Activated B cell treated with CpG ODN at 0.5 μM for 24 hours (primary cell): ENCODE measurements around the gene TCP10L. TPM values are rescaled to one million over a fixed set of nuclear protein-coding genes. Genes with fewer than 3 reads are reported as not detected.

Experiments
- ATAC-seq: fragments of 200-7000 bp; cut with Tn5 transposase; one replicate; pipeline ENCODE4 v1.10.0; 2021; ENCODE audit warnings: low read depth, mild to moderate bottlenecking, moderate library complexity
- CTCF ChIA-PET: fragments of 350-600 bp; sonication (Branson Sonifier 250); formaldehyde crosslinking; loops from one replicate; lab custom pipeline; 2021; ENCODE audit warnings: antibody characterized with exemption; lab: Charles Lee
- POLR2A ChIA-PET: fragments of 350-600 bp; sonication (Branson Sonifier 250); formaldehyde crosslinking; loops from one replicate; lab custom pipeline; 2021; ENCODE audit warnings: antibody characterized with exemption; lab: Charles Lee
- DNase-seq: peaks from one replicate; pipeline ENCODE4 v3.0.0; 2022
- H3K27ac Mint-ChIP-seq: one replicate; pipeline ENCODE4 v1.8.0; 2020; ENCODE audit warnings: mixed read lengths
- H3K27me3 Mint-ChIP-seq: one replicate; pipeline ENCODE4 v1.8.0; 2021; ENCODE audit warnings: mixed read lengths
- H3K36me3 Mint-ChIP-seq: one replicate; pipeline ENCODE4 v1.8.0; 2021; ENCODE audit warnings: low read depth, mixed read lengths
- H3K4me1 Mint-ChIP-seq: one replicate; pipeline ENCODE4 v1.8.0; 2021; ENCODE audit warnings: mixed read lengths
- H3K4me3 Mint-ChIP-seq: one replicate; pipeline ENCODE4 v1.8.0; 2020; ENCODE audit warnings: mild to moderate bottlenecking, mixed read lengths
- H3K9me3 Mint-ChIP-seq: one replicate; pipeline ENCODE4 v1.8.0; 2020; ENCODE audit warnings: mixed read lengths
- CTCF ChIP-seq: fragments of 200-600 bp; IDR thresholded peaks from one replicate; pipeline ENCODE4 v1.8.0; 2022; ENCODE audit warnings: antibody characterized with exemption, mild to moderate bottlenecking
- intact Hi-C: fragments of 100-400 bp; cut with micrococcal nuclease; formaldehyde crosslinking; loops from one replicate; pipeline ENCODE4 v1.15.1; 2024
- total RNA-seq: library from RNA; stranded (reverse); gene quantifications from 2 replicates; pipeline ENCODE4 v1.2.3, GENCODE V29; 2022

Gene TCP10L
- total RNA-seq, 1 donor from 2014 or later, result 0.58 TPM

DNA sequence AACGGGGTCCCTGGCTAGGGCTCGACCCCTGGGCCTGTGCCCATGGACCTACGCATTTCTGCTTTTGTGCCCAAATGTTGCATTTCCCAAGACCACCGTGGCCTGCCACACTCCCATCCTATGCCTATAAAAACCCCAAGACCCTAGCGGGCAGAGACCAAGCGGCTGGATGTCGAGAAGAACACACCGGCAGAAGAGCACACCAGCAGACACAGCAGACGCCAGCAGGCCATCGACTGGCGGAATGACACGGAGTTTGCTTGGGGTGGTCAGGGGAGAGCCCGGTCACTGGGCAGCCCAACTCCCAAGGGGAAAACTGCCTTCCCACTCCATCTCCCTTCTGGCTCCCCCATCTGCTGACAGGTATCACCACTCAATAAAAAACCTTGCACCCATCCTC, 4.4 kb downstream of the TCP10L start:
- no peak for TF ChIP-seq CTCF
- POLR2A ChIA-PET, result no interaction called here

GRCh38 chr21:32578107-32578691, 7.1 kb downstream of the TCP10L start:
- Mint-ChIP-seq H3K27me3 (no peaks in the 10 kb centered on the region), H3K27ac (no peak overlapping the region), H3K4me1 (no peaks in the 10 kb centered on the region), H3K4me3 (no peak overlapping the region), H3K36me3 (peaks cover 2% of the 10 kb centered on the region), H3K9me3 (no peaks in the 10 kb centered on the region)
- no peak for ATAC-seq
- CTCF ChIA-PET, result no interaction called here
- no peak for TF ChIP-seq CTCF
- POLR2A ChIA-PET, result no interaction called here
- intact Hi-C loops, result no loop called here
- no peak for DNase-seq

More for the DNA sequence above, 4.4 kb downstream of the TCP10L start:
- intact Hi-C loops, result no loop called here
- H3K27ac Mint-ChIP-seq, result no peak overlapping the region
- ATAC-seq (no peak), DNase-seq (no peak)
- H3K4me3 Mint-ChIP-seq, result no peak overlapping the region
- peaks cover 2% of the 10 kb centered on the region for H3K36me3 Mint-ChIP-seq
- CTCF ChIA-PET, result no interaction called here
- H3K27me3 Mint-ChIP-seq, result no peaks in the 10 kb centered on the region
- H3K4me1 Mint-ChIP-seq, result no peaks in the 10 kb centered on the region
- H3K9me3 Mint-ChIP-seq, result no peaks in the 10 kb centered on the region

GRCh38 chr21:32576011-32576410, 9.3 kb downstream of the TCP10L start:
- peaks cover 2% of the 10 kb centered on the region for H3K36me3 Mint-ChIP-seq
- no peaks in the 10 kb centered on the region for H3K4me1 Mint-ChIP-seq
- H3K27me3 Mint-ChIP-seq, result peaks cover 1% of the 10 kb centered on the region
- ATAC-seq (no peak), DNase-seq (no peak)
- no peak overlapping the region for H3K27ac Mint-ChIP-seq
- H3K9me3 Mint-ChIP-seq, result no peaks in the 10 kb centered on the region
- CTCF ChIA-PET, result no interaction called here
- intact Hi-C loops, result no loop called here
- no peak for TF ChIP-seq CTCF
- POLR2A ChIA-PET, result no interaction called here
- no peak overlapping the region for H3K4me3 Mint-ChIP-seq

- Mint-ChIP-seq H3K4me3 (no peak overlapping the region), H3K36me3 (peaks cover 2% of the 10 kb centered on the region), H3K27me3 (peaks cover 6% of the 10 kb centered on the region), H3K27ac (no peak overlapping the region), H3K4me1 (no peaks in the 10 kb centered on the region), H3K9me3 (no peaks in the 10 kb centered on the region)
- DNase-seq (no peak), ATAC-seq (no peak)
- ChIA-PET POLR2A (no interaction called here), CTCF (no interaction called here)
- intact Hi-C loops, result no loop called here
- no peak for TF ChIP-seq CTCF
Measured at GRCh38 chr21:32574946-32575925, 10.1 kb downstream of the TCP10L start.
